ENCODE results near the gene GNB5. TPM values are rescaled to one million over a fixed set of nuclear protein-coding genes. Genes with fewer than 3 reads are reported as not detected.

GNB5 gene
- total RNA-seq, 1 experiment from 2014 or later: 22.8 TPM

DNA sequence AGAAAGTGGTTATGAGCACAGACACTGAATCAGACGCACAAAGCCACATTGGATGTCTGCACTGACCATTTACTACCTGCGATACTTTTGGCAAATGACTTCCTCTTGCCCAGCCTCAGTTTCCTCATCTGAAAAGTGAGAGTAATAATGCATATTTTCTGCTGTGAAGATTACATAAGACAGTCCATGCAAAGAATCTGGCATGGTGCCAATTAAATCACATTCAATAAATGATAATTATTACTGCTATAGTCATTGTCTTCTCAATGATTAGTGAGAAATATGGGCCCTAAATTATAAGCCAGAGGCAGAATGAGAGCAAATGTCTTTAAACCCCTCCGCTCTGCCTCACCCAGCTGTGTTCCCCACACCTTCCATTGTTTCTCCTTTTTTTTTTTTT lies 62.6 kb downstream of the GNB5 start:
- CTCF ChIA-PET: interaction anchor here (0.7 kb wide), 1 partner anchor 12 kb away, joined by 9 read pairs; no protein-coding TSS in a partner anchor
- no peaks in the 10 kb centered on the region for H3K36me3 ChIP-seq (ENCODE audit: insufficient read depth, low read length, poor library complexity, severe bottlenecking)
- no peaks in the 10 kb centered on the region for H3K4me1 ChIP-seq (ENCODE audit: insufficient read depth, low read length, poor library complexity, severe bottlenecking)
- H3K9me3 ChIP-seq (ENCODE audit: low read depth, low read length, poor library complexity, severe bottlenecking): no peaks in the 10 kb centered on the region
- no peaks in the 10 kb centered on the region for H3K27me3 ChIP-seq (replicated peaks; ENCODE audit: insufficient read depth, low read depth, low read length, poor library complexity)
- no peak for DNase-seq (ENCODE audit: low spot score)
- no TSS peak for BruUV-seq (replicated peaks)
- TF ChIP-seq, protein P1, sequence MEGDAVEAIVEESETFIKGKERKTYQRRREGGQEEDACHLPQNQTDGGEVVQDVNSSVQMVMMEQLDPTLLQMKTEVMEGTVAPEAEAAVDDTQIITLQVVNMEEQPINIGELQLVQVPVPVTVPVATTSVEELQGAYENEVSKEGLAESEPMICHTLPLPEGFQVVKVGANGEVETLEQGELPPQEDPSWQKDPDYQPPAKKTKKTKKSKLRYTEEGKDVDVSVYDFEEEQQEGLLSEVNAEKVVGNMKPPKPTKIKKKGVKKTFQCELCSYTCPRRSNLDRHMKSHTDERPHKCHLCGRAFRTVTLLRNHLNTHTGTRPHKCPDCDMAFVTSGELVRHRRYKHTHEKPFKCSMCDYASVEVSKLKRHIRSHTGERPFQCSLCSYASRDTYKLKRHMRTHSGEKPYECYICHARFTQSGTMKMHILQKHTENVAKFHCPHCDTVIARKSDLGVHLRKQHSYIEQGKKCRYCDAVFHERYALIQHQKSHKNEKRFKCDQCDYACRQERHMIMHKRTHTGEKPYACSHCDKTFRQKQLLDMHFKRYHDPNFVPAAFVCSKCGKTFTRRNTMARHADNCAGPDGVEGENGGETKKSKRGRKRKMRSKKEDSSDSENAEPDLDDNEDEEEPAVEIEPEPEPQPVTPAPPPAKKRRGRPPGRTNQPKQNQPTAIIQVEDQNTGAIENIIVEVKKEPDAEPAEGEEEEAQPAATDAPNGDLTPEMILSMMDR (conservative IDR thresholded peaks at IDR 0.05; ENCODE audit: low read depth, low read length): no peak
- TF ChIP-seq EZH2 (IDR thresholded peaks at IDR 0.05; ENCODE audit: borderline replicate concordance, low read depth, low read length, poor library complexity, severe bottlenecking): no peak
- H3K4me3 ChIP-seq (ENCODE audit: low read depth, low read length, poor library complexity, severe bottlenecking): no peak overlapping the region
- intact Hi-C loops (cut with micrococcal nuclease; ENCODE audit: unreplicated experiment): no loop called here
- H3K27ac ChIP-seq (ENCODE audit: low read depth, low read length, poor library complexity, severe bottlenecking): no peak overlapping the region
- POLR2A ChIA-PET (ENCODE audit: low non-redundant PET): no interaction called here

DNA sequence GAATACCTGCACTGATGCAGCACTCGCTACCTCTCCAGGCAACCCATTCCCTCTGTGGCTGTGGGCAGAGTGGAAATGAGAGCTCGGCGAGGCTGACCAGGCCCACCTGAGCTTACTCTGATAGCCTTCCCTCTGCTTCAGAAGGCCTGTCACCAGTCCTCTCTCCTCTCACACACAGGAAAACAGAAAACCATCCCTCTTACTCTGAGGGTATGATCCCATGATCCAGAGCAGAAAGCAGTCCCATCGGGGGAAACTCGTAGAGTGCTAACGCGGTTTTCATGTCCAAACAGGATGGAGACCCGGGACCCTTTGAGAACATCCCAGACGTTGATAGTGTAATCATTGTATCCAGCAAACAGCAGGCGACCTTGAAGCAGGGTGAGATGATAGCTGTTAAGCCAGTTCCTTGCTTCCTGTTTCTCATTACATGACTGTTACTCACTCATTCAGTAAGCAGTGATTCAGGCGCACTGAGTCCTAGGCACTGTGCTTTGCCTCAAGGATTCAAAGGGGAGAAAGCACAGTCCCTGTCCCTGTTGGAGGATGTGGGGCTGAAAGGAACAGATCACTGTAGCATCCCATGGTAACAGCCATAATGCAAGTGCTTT lies 66.8 kb downstream of the GNB5 start:
- H3K27me3 ChIP-seq (replicated peaks; ENCODE audit: insufficient read depth, low read depth, low read length, poor library complexity): no peaks in the 10 kb centered on the region
- no peak overlapping the region for H3K4me3 ChIP-seq (ENCODE audit: low read depth, low read length, poor library complexity, severe bottlenecking)
- TF ChIP-seq EZH2 (IDR thresholded peaks at IDR 0.05; ENCODE audit: borderline replicate concordance, low read depth, low read length, poor library complexity, severe bottlenecking): no peak
- TF ChIP-seq, protein P1 (conservative IDR thresholded peaks at IDR 0.05; ENCODE audit: low read depth, low read length): no peak
- H3K4me1 ChIP-seq (ENCODE audit: insufficient read depth, low read length, poor library complexity, severe bottlenecking): no peaks in the 10 kb centered on the region
- no peak for DNase-seq (ENCODE audit: low spot score)
- H3K36me3 ChIP-seq (ENCODE audit: insufficient read depth, low read length, poor library complexity, severe bottlenecking): no peaks in the 10 kb centered on the region
- intact Hi-C loops (cut with micrococcal nuclease; ENCODE audit: unreplicated experiment): no loop called here
- BruUV-seq (replicated peaks): no TSS peak
- H3K9me3 ChIP-seq (ENCODE audit: low read depth, low read length, poor library complexity, severe bottlenecking): no peaks in the 10 kb centered on the region
- H3K27ac ChIP-seq (ENCODE audit: low read depth, low read length, poor library complexity, severe bottlenecking): no peak overlapping the region
- CTCF ChIA-PET: no interaction called here
- POLR2A ChIA-PET (ENCODE audit: low non-redundant PET): no interaction called here

DNA sequence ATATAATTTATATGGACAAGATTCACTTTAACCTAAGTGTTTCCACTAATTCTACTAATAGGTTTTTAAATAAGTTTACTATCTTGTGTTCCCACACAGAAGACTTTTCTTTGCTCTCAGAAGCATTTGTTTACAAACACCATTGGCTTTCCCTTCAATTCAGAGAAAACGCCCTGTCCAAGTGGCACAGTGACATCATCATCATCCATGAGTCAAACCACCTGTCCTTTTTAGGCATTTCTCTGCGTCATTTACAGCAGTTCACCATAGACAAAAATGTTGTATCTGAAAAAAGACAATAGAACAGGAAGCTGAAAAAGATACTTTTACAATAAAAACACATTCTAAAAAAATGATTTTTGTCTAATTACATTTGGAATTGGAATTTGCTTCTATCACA lies 69.3 kb downstream of the GNB5 start:
- BruUV-seq (replicated peaks): no TSS peak
- ChIA-PET POLR2A (ENCODE audit: low non-redundant PET) (no interaction called here), CTCF (no interaction called here)
- Histone ChIP-seq H3K4me3 (ENCODE audit: low read depth, low read length, poor library complexity, severe bottlenecking) (no peak overlapping the region), H3K27ac (ENCODE audit: low read depth, low read length, poor library complexity, severe bottlenecking) (no peak overlapping the region), H3K9me3 (ENCODE audit: low read depth, low read length, poor library complexity, severe bottlenecking) (no peaks in the 10 kb centered on the region), H3K27me3 (replicated peaks; ENCODE audit: insufficient read depth, low read depth, low read length, poor library complexity) (no peaks in the 10 kb centered on the region), H3K4me1 (ENCODE audit: insufficient read depth, low read length, poor library complexity, severe bottlenecking) (no peaks in the 10 kb centered on the region), H3K36me3 (ENCODE audit: insufficient read depth, low read length, poor library complexity, severe bottlenecking) (no peaks in the 10 kb centered on the region)
- intact Hi-C loops (cut with micrococcal nuclease; ENCODE audit: unreplicated experiment): no loop called here
- DNase-seq (ENCODE audit: low spot score): no peak
- no peak for TF ChIP-seq EZH2 (IDR thresholded peaks at IDR 0.05; ENCODE audit: borderline replicate concordance, low read depth, low read length, poor library complexity, severe bottlenecking)
- TF ChIP-seq, protein P1 (conservative IDR thresholded peaks at IDR 0.05; ENCODE audit: low read depth, low read length): no peak

Measured in A673 (cell line).